GM18505 (cell line): ENCODE data around the gene TINAG.

Experiments
- ATAC-seq: cut with Tn5 transposase; IDR thresholded peaks from one replicate; pipeline ENCODE4 v1.9.1; 2021; ENCODE audit not compliant: unreplicated experiment
- POLR2A ChIP-seq: IDR thresholded peaks from 4 replicates; pipeline ENCODE4 v1.6.1; 2011; ENCODE audit warnings: borderline replicate concordance; ENCODE audit not compliant: insufficient read depth, insufficient read length; ENCODE audit errors: extremely low read depth

The TINAG gene

DNA sequence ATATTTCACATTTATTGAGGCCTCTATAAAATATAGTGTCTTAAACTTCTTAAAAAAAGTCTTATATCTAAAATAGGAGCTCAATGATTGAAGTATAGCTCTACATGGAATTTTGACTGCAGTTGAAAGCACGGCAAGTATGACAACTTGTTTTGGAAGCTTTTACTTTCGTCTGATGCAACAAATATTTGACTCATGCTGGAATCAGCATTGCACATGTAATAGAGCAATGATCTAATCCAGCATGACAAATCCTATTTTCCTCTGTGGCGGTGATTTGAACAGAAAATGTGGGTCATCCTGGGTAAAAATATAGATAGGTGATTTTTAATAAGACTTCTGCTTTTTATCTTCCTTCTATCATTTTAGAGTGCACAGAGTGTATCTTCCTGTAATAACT, 111.6 kb downstream of the TINAG start:
- no peak for ATAC-seq
- TF ChIP-seq POLR2A, result no peak

DNA sequence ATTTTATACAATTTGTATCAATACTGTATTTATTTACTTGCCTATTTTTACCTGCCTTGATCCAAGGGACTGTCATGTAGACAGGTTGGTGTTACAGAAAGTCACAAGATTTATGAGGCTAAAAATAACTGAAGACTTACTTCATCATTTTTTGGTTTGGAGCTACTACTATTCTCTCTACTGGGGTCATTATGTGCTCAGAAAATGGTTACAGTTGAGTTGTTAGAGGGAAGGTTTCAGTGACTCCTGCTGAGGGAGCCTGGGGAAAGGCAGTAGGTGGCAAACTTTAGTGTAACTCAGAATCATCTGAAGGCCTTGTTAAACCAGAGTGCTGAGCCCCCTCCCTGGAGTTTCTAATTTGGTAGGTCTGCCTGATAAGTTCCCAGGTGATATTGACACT, 118.8 kb downstream of the TINAG start:
- TF ChIP-seq POLR2A, result no peak
- ATAC-seq, result peak; percentile 33

DNA sequence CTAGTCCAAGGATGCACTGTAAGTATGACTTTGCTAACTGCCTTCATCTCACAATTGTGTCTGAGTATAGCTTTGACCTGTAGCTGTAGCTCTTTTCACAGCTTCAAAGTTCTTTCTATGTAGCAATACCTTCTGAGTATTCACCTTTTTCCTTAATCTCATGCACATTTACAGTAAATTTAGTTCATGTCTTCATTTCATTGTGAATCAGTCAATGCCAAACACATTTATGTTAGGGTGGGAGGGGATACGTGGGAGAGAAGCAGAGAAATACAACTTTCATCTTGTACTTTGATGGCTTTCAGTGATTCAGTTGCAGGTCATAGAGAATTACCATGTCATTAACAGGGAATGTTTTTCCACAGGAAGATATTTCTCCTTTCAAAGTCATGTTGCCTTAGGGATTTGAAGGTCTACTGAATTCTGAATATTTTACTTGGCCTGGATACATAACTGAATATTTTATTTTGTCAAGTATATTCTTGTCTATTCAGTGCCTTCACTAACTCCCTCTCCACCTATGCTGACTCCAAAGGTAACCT, 119.2 kb downstream of the TINAG start:
- TF ChIP-seq POLR2A, result no peak
- peak; percentile 1 for ATAC-seq

DNA sequence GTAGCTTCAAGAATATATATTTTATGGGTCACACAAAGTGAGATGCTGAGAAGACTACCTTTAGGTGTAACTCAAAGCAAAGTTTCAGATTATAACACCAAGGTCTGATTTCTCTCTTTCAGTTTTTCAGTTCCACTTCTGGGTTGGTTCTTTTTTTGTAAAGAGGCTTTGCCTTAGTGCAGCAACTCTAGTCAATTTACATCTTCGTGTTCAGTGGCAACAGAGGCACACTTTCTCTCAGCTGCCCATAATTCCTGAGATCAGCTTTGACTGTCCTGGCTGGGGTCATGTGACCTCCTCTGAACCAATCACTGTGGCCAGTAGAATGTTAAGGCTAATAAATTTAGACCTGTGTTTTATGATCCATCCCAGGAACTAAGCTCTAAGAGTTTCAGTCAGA, 120.2 kb downstream of the TINAG start:
- no peak for TF ChIP-seq POLR2A
- ATAC-seq, result peak; percentile 78

DNA sequence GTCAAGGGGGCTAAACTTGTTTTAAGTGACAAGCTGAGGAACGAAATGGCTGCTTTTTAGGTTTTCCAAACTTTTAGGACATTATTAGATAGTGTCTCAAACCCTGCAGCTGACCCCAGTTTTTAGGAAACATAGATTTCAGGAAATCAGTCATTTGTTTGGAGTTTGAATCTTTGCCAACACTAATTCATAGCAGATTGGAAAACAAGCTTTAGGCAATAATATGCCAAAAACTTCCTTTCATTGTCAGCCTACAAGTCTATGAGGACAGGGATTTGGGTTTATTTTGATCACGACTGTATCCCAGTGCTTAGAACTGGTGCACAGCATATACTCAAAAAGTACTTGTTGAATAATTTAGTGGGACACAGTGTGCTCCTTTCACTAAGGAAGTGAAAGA, 123.2 kb downstream of the TINAG start:
- no peak for TF ChIP-seq POLR2A
- ATAC-seq, result no peak
